Measurements from ENCODE around the gene ANTXRL.
"Not testable (repeated sequence)": the region's sequence is repeated elsewhere in the genome, so short reads cannot be mapped to it uniquely, and the experiment has no call there.

The ANTXRL gene

DNA sequence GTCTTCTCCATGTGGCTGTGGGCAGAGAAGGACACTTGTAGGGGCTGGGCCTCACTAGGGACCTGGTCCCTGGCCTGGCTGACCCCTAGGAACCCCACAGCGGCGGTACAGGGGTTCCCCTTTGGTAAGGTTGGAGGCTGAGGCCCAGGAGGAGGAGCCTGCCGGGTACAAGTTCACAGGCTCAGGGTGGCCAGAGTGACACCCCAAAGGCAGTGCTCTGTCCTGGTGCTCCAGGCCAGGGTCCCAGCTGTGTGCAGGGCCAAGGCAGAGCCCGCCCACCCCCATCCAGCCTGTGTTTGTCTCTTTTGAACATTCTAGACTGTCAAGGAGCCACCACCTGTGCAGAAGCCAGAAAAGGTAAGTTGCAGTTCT is 23.3 kb downstream of the ANTXRL start:
- DNase-seq: no peak

DNA sequence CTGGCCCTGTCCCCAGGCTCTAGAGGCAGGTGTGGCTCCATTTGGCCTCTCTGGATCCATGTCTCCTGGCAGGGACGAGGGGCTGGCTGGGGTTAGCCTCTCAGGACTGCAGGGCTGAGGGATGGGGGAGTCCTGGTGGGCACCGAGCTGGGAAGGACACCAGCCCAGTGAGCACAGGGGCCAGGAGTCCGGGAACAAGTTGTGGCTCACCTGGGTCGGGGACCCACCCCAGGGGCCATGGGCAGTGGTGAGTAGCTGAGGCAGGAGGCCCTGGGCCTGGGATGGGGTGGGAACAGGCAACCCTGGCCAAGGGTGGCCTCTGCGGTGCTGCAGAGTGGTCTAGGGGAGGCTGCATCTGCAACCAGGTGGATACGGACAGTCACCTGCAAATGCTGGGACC is 24.1 kb downstream of the ANTXRL start:
- DNase-seq: no peak

DNA sequence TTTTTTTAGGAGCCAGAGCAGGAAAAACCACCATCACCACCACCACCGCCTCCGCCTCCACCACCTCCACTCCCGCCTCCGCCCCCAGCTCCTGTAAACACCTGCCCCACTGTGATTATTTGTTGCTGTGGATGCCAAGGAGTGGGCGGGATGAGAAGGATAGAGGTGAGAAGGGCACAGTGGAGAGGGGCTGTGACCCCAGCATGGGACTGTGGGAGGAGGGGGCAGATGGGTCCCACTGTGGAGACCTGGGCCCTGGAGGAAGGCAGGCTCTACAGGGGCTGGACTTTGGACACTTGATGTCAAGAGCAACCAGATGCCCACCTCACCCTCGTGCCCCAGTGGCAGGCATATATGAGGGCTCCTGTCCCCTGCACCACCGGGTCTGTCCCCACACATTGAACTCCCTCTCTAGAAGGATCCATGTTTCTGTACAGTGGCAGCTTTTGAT is 24.7 kb downstream of the ANTXRL start:
- DNase-seq: no peak

DNA sequence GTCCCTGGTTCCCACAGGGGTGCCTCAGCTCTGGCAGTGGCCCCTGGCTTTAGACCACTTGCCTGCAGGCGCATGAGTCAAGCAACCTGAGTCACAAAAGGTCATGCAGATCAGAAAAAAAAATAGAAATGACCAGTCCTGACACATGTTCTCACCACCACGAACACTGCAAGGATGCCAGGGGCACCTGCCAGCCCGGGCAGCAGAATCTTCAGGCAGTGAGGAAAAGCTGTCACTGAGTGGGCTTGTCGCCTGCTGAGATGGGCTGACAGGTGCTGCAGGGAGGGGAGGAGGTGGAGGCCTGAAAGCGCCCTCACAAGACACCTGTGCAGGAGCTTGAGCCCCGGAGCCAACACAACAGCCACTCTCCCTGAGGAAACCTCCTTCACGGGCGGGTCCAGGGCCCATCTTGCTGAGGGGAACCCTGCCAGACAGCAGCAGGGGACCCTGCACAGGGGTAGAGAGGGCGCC is 25.2 kb downstream of the ANTXRL start:
- not testable (repeated sequence) for DNase-seq

DNA sequence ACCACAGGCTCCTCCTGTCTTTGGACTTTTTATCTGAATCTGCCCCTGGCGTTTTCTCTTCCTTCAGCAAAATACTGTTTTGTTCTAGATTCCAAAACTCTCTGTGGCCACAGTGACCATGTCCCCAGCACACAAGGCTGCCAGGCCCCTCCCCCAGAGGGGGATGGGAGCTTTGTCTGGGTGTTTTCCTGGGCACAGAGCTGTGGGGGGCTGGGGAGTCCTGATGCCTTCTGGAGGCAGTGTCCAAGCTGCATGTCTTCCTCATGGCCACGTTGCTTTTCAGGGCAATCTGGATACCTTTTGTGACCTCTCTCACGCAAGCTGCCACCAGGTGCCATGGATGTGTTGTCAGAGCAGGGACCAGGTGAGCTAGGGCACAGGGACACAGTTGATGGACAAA is 26.2 kb downstream of the ANTXRL start:
- no peak for DNase-seq

DNA sequence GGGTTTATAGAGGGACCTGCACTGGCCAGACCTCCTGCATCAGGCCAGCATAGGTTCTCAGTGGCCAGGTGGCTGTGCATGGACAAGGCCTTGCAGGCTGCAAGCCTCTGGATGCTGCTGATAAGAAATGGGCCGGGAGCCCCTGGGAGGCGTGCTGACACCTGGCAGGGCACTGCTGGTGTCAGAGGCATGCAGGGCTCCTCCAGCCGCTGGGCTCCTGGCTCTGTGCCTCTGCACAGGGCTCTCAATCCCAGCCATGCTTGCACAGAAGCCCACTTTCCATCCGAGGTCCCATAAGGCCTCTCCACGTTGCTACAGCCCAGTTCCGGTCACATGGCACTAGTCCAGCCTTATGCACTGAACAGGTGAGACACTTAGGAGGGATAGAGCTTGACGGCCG is 27.3 kb downstream of the ANTXRL start:
- no peak for DNase-seq

DNA sequence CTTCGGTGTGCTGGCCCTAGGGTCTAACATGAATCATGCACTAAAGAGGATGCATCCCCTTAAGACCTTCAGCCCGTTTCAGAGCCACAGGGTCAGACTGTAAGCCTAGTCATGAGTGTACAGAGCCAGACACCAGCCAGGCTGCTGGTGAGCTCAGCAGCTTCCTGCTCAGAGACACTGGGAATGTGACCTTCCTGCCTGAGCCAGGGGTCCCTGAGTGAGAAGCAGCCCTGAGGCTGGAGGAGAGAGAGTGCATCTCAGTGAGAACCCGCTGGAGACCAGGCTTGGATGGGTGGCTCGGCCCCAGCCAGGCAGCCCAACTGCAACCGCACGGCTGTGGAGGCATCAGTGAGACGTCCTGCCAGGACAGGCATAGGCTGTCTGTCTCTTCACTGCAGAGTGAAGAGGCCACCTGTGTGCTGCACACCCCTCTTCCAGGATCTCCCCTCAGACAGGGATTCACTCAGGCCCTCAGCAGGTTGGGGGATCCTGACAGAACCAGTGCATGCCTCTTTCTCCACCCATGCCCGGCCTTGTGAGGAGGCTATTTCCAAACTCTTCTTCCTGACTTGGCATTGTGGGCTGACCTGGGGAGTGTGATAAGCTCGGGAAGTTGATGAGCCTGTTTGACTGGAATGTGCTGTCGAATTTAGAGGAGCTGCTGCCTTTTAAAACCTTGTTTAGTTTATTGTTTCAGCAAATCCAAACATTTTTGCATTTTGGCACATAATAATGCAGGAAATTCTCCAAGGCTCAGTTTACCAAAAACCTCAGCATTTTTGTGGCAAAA is 28.5 kb downstream of the ANTXRL start:
- DNase-seq: not testable (repeated sequence)

DNA sequence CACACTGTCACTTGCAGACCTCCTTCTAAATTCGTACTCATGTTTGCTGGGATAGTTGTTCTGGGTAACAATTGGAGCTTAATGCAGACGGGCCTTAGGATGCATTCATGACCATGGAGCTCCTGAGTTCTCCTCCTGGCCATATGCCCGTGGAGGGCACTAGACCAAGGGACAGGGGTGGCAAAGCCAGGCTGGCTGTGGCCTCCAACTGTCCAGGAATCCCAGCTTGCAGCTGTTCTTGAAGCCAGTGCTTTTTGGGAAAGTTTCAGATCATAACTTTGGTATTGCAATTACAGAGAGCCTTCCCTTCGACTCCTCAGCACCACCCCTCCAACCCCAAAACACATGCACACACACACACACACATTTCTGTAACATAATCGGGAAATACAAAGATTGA is 30.6 kb downstream of the ANTXRL start:
- no peak for DNase-seq

DNA sequence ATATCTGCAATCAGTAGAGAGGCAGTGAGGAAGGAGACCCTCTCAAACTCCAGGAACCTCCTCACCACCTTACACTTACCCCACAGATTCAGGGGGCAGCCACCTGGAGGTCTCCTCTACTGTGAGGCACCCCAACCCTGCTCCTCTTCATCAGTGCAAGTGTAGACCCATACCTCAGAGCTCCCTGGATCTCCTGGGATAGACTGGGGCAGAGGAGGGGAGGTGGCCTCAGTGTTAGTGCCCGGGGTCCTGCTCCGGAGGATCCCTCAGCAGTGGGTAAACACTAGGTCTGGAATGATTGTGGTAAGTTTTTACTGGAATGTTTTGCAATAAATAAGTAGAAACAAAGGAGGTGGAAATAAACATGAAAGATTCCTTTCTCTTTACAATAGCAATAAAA is 31.1 kb downstream of the ANTXRL start:
- no peak for DNase-seq

DNA sequence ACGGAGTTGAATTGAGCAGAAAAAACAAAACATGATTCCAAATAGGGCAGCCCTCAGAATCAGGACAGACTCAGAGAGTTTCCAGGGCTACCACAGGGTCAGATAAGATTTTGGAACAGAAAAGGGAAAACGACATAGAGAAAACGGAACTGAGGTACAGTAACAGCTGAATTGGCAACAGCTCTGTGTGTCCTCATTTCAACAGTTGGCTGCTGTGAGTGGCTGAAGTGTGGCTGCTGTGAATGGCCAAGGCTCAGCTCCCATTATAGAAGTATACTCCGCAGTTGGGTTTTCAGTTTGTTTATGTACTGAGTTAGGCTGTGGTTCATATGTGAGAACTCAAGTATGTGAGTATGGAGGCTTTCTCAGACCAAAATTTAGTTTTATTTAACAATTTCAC is 32.0 kb downstream of the ANTXRL start:
- no peak for DNase-seq

DNA sequence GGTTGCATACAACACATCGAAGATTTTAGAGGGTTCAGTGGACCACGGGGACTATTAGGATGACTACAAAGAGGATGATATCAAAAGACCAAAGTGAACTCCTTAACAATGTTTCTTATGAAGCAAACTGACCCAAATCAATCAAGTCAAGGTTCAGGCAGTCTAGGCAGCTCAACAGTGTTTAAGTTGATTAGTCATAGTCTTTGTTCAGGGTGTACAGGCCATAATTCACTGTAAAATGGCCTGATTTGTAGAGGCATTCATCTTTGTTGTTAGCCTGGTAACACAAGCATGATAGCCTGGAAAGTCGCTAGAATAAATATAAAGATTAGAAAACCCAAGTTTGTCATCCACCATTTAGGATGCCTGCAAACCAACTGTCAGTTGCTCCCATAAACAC is 32.6 kb downstream of the ANTXRL start:
- DNase-seq: no peak

DNA sequence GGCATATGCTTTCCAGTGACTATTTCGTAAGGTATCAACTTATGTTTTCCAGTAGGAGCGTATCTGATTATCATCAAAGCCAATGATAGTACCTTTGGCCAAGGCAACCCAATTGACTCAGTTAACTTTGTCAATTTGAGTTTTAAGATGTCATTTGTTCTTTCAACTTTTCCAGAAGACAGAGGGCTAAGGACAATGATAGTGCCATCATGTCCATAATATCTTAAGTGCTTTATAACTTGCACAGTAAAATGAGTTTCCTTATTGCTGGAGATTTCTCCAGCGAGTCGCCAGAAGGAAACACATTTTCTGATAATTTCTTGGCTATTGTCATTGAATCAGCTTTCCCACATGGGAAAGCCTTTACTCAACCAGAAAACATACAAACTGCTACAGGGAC is 35.0 kb downstream of the ANTXRL start:
- no peak for DNase-seq

DNA sequence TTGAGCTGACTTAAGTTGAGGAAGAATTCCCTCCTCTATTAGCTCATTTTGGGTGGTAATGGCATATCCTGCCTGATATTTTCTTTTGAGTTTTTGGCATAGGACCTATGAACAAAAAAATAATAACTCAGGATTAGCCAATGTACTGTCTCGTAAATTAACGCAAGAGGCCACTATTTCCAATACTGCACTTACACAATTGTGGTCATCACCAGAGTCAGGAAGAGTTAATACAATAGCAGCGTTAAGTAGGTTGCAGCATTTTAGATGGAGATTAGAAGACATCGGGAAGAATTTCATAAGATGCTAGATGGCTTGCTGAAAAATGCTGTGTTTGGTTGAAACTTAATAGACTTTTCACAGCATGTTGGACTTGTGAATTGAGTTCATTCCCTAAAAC is 36.4 kb downstream of the ANTXRL start:
- DNase-seq: no peak

DNA sequence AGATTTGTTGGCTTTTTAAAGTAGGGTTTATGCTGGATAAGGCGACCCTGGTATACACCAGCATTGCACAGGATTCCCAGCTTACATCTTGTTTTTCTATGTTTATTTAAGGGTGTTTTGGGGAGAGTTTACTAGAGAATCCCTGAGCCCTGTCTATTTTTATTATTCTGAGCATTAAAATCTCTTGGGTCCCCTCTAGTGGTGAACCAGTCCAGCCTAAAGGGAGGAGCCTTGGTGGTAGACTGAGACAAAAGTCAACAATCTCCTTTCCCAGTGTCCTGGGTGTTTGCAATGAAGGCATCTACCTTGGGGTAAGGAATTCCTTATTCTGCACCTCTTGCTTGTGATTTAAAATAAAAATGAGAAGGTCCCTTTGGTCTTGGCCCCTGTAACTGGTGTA is 38.2 kb downstream of the ANTXRL start:
- DNase-seq: no peak

DNA sequence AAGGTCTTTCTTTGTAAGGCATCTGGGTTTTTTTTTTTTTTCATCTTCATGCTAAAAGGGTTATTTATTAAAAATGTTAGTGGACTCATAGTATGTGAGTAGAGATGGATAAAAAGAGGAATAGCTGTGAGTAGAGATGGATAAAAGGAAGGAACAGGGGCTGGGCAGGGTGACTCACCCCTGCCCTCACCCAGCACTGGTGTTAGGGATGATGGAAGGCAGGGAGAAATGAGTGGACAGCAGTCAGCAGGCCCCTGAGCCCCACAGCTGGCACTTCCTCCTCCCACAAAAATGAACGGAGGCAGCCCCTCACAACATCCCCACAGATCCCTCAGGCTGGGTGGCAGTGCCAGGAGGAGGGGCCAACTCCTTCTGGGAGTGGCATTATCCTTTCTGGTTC is 39.3 kb downstream of the ANTXRL start:
- no peak for DNase-seq

DNA sequence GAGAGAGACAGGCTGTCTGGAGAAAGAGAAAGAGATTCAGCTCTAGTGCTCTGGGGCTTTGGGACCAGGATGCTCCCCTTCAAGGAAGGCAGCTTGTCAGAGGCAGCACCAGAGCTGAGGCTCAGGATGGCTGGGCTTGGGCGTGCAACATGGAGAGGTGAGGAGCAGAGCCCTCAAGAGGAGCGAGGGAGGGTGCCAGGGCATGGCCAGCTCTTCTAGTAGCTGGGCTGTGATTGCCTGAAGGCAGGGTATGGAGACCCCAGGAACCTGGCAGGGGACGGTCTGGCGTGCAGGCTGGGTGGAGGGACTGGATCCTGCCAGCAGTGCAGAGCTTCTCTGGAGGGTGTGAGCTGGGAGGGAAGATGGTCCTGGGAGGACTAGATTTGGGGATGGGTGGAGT is 40.2 kb downstream of the ANTXRL start:
- DNase-seq: no peak

DNA sequence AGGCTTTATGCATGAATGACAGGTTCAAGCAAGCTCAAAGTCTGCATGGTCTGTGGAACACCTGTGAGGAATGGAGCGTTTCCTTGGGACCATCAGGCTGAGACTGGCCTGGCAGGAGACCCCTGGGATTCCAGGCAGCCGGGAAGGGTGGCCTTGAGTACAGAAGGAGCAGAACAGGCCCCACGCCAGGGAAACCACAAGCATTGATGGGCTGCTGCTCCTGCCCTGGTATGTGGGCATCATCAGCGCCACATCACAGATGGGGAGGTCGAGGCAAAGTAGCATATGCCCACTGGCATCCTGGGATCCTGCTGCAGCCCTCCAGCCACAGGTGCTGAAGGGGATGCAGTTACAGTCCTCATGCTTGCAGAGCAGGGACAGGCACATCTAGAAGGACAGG is 40.9 kb downstream of the ANTXRL start:
- no peak for DNase-seq

DNA sequence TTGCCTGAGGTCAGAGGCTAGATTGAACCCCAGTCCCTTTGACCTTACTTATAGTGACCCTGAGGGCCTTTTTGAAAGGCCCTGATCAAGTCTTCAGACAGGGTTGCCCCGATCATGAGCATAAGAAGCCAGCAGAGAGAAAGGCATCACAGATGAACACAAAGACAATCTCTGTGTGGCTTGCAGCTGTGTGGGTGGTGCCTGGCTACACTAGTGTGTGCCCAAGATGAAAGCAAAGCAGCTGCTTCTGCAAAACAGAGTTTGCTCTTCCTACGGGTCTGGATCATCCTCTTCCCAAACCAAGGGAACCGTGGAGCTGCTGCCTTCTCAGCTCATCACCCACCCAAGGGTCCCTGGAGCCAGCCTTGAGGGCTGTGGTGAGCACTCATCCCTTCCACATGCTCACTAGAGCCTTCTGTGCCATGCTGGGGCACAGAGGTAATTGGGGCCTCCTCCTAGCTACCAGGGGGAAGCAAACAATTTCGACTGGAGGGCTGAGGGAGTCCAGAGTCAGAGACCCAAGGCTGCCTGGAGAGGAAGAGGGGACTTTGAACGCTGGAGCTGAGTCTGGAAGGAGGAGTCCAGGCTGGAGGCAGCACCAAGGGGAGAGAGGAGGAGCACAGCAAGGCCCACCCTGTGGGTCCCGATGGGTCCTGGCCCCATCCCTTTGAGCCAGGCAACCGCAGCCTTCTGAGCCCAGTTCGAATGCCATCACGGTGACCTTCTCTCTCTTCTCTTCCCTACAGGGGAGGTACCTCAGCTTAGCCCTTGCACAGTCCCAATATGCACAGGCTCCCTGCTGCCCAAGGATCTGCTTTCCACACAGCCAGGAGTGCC is 42.3 kb downstream of the ANTXRL start:
- no peak for DNase-seq

DNA sequence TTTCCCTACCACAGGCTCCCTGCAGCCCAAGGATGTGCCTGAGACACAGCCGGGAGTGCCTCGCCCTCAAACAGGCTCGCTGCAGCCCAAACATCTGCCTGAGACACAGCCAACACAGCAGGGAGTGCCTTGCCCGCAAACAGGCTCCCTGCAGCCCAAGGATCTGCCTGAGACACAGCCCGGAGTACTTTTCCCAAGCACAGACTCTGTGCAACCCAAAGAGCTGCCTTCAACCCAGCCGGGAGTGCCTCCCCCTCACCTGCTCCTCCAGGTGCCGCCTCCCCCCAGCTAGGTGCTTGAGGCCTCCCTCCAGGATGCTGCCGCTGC is 42.9 kb downstream of the ANTXRL start:
- DNase-seq: no peak

DNA sequence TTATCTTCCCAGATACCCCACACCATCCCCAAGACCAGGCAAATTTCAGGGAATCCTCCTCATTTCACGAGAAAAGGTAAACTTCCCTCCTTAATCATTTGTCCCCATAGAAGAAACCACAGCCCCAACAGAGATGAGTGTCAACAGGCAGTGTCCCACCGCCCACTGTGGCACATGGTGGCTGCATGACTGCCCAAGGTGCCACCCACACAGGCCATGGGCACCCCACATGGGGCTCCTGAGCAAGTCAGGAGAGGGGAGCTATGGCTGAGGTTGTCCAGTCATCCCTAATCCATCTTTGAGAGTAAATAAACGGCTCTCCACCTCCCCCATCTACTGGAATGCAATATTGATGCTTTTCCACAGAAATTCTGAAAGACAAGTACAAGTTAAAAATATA is 44.1 kb downstream of the ANTXRL start:
- DNase-seq: no peak

DNA sequence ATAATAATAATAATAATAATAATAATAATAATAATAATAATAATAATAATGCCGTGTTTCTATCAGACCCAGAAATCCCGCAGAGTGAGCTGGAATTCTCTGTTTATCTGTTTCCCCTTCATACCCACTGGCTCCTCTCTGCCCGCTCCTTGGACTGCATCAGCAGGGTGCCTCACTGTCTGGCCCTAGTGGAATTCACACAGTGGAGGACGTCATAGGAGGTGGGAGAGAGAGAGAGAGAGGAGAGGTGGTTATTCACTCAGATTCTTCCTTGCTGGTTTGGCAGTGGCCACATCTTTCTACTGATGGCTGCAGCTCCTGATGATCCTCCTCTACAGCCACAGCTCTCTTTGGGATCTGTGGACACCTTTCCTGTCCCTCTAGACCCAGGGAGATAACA is 78.7 kb downstream of the ANTXRL start:
- DNase-seq: not testable (repeated sequence)

DNA sequence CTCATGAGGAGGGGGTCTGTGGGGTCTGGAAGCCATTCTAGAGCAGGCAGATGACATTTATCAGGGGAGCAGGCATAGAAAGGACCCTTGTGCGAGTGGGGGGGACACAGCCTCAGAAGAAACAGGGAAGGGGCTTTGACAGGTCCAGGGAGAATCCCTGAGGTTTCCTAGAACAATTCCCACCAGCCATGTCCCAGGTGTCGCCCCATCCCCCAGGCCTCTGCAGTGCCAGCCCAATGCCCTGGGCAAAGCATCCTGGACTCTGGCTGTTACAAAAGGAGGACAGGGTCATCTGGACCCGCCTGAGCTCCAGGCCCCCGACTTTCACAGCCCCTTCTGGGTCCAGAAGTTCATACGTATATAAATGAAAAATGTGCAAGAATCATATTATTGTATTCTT is 80.4 kb downstream of the ANTXRL start:
- DNase-seq: not testable (repeated sequence)

DNA sequence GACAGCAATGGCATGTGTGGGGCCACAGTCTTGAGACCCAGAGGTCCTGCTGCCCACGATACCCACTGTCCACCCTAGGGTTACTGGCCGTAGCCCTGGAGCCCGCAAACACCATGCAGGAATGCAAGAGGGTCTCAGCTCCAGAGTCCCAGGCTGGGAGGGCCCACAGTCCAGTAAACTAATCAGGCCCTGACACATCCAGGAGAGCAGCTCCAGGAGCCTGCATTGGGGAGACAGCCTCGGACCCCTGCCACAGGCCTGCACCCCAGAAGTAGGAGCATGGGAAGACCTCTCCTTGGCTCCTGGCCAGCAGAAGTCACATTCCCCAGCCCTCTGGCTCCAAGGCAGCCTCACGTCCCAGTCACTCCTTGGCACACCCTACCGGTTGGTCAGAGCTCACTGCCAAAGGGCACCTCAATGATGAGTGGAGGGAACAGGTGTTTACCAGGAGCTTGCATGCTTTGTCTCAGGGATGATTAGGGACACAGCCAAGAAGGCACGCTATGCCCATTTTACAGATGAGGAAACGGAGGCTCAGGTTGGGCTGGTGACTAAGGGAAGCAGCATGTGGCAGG is 81.0 kb downstream of the ANTXRL start:
- DNase-seq: not testable (repeated sequence)

DNA sequence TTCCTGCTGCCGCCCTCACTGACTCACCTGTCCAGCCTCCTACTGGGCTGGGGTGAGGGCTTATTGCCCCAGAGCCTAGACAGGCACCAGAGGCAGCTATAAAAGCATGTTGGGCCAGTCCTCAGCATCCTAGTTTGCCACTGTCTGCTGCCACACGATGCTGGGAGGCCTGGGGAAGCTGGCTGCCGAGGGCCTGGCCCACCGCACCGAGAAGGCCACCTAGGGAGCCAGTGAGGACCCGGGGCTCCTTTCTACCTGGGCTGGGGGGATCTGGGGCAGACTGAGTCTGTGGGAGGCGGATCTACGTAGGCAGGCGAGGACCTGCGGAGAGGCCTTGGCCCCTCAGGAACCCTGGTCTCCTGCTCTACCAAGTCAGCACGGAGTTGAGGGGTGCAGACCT is 82.2 kb downstream of the ANTXRL start:
- DNase-seq: not testable (repeated sequence)
